Retinal pigment epithelial cell (primary cell): ENCODE results near the gene MCEE.

Experiments used
- DNase-seq: peaks from one replicate; pipeline ENCODE4 v3.0.0-alpha.2; 2010; ENCODE audit warnings: low read depth
- H3K4me3 ChIP-seq: 2 replicates; pipeline ENCODE4 v1.5.1; 2011; ENCODE audit warnings: mild to moderate bottlenecking, low read length, control low read depth, moderate library complexity
- CTCF ChIP-seq: conservative IDR thresholded peaks from 2 replicates; pipeline ENCODE4 v1.5.1; 2011; ENCODE audit warnings: low read depth, low read length, control low read depth, inconsistent platforms

Gene MCEE

GRCh38 chr2:71064754-71065621 lies 65.0 kb downstream of the MCEE start:
- DNase-seq: no peak
- H3K4me3 ChIP-seq: no peak overlapping the region
- no peak for TF ChIP-seq CTCF

- no peak for DNase-seq
- H3K4me3 ChIP-seq: no peak overlapping the region
- TF ChIP-seq CTCF: no peak
Measured at GRCh38 chr2:71064110-71064611, 65.9 kb downstream of the MCEE start.

- no peak for TF ChIP-seq CTCF
- no peak overlapping the region for H3K4me3 ChIP-seq
Measured at GRCh38 chr2:71063216-71063615, 66.8 kb downstream of the MCEE start.

GRCh38 chr2:71060871-71061270 lies 69.2 kb downstream of the MCEE start:
- no peak overlapping the region for H3K4me3 ChIP-seq
- DNase-seq: no peak
- no peak for TF ChIP-seq CTCF

More at GRCh38 chr2:71063216-71063615, 66.8 kb downstream of the MCEE start:
- no peak for DNase-seq

- no peak for DNase-seq
- no peak for TF ChIP-seq CTCF
- no peak overlapping the region for H3K4me3 ChIP-seq
Measured at GRCh38 chr2:71060211-71060610, 69.8 kb downstream of the MCEE start.
